ENCODE data around the gene CDC42BPB.

CDC42BPB gene

DNA sequence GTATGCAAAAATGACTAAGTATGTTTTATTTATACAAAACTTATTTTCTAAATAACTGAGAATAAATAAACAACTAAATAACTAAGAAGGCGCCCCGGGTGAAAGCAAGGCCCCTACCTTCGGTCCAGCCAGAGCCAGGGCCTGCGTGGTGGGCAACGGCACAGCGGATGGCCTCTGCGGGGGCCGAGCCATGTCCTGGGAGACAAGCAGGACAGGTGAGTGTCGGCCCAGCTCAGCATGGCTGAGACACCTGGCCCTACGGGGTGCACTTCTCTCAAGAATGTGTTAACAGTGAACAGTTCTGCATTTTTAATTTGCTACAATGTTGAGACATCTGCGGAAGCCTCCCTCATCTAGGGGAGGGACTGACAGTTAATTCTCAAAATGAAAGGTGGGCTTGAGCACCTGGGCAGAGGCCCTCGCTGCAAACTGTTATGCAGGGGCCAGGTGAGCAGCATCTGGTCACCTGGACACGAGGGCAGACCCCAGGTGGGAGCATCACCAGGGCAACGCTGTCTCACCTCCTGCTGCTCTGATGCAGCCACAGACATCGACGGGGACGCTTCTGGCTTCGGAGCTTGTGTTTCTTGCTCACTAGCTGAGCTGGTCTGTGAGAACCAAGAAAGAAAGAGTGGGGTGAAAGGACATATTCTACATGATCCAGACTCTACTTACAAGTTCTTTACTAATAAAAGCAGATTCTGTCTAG lies 103.1 kb downstream of the CDC42BPB start:
- H3K27ac ChIP-seq (ENCODE audit: low read length), result no peak overlapping the region
- DNase-seq (no peak), ATAC-seq (ENCODE audit: insufficient read depth, low read depth) (no peak)
- no peaks in the 10 kb centered on the region for H4K20me1 ChIP-seq (ENCODE audit: insufficient read depth, low read length)
- H3K4me1 ChIP-seq (ENCODE audit: insufficient read depth, low read length), result peaks cover 1% of the 10 kb centered on the region
- TF ChIP-seq, protein P1, sequence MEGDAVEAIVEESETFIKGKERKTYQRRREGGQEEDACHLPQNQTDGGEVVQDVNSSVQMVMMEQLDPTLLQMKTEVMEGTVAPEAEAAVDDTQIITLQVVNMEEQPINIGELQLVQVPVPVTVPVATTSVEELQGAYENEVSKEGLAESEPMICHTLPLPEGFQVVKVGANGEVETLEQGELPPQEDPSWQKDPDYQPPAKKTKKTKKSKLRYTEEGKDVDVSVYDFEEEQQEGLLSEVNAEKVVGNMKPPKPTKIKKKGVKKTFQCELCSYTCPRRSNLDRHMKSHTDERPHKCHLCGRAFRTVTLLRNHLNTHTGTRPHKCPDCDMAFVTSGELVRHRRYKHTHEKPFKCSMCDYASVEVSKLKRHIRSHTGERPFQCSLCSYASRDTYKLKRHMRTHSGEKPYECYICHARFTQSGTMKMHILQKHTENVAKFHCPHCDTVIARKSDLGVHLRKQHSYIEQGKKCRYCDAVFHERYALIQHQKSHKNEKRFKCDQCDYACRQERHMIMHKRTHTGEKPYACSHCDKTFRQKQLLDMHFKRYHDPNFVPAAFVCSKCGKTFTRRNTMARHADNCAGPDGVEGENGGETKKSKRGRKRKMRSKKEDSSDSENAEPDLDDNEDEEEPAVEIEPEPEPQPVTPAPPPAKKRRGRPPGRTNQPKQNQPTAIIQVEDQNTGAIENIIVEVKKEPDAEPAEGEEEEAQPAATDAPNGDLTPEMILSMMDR (IDR thresholded peaks at IDR 0.05; ENCODE audit: borderline replicate concordance, extremely low read depth, low read length, poor library complexity, severe bottlenecking), result no peak
- TF ChIP-seq EZH2 (IDR thresholded peaks at IDR 0.05; ENCODE audit: borderline replicate concordance, low read depth, low read length, severe bottlenecking), result no peak
- H3K36me3 ChIP-seq (ENCODE audit: insufficient read depth, low read length), result no peaks in the 10 kb centered on the region
- no peak overlapping the region for H3K4me2 ChIP-seq (ENCODE audit: insufficient read depth, low read length)
- H3K4me3 ChIP-seq (ENCODE audit: low read depth in 1 of 2, low read length in 2 of 2), result no peak overlapping the region
- no peak overlapping the region for H3K9ac ChIP-seq (ENCODE audit: low read depth, low read length)
- H2AFZ ChIP-seq (ENCODE audit: low read depth, low read length), result no peak overlapping the region
- peaks cover 2% of the 10 kb centered on the region for H3K27me3 ChIP-seq (ENCODE audit: insufficient read depth, low read length, poor library complexity)
- no peaks in the 10 kb centered on the region for H3K79me2 ChIP-seq (ENCODE audit: insufficient read depth, low read length)
- H3K9me3 ChIP-seq (ENCODE audit: insufficient read depth, low read length, severe bottlenecking), result no peaks in the 10 kb centered on the region

DNA sequence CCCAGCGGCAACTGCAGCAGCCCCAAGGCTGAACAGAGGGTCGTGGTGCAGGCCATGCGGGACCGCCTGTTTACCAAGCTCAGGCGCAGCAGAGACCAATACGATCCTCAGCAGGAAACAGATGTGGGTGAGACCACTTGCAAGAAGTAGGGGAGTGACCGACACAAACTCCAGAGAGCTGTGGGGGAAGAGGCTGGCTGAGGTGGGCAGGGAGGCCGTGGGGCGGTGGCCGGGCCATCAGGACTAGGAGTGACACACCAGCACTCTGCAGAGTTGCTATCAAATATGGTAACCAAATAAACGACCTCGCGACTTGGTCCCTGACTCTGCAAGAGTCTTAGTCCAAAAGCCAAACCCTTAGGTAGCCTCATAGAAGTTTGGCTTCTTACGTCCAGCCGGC lies 104.2 kb downstream of the CDC42BPB start:
- Histone ChIP-seq H3K9ac (ENCODE audit: low read depth, low read length) (no peak overlapping the region), H4K20me1 (ENCODE audit: insufficient read depth, low read length) (no peaks in the 10 kb centered on the region), H3K4me1 (ENCODE audit: insufficient read depth, low read length) (peaks cover 8% of the 10 kb centered on the region), H3K27ac (ENCODE audit: low read length) (no peak overlapping the region), H3K79me2 (ENCODE audit: insufficient read depth, low read length) (no peaks in the 10 kb centered on the region), H3K4me3 (ENCODE audit: low read depth in 1 of 2, low read length in 2 of 2) (no peak overlapping the region), H3K9me3 (ENCODE audit: insufficient read depth, low read length, severe bottlenecking) (no peaks in the 10 kb centered on the region), H3K4me2 (ENCODE audit: insufficient read depth, low read length) (no peak overlapping the region), H3K36me3 (ENCODE audit: insufficient read depth, low read length) (no peaks in the 10 kb centered on the region), H3K27me3 (ENCODE audit: insufficient read depth, low read length, poor library complexity) (peaks cover 2% of the 10 kb centered on the region), H2AFZ (ENCODE audit: low read depth, low read length) (no peak overlapping the region)
- ATAC-seq (ENCODE audit: insufficient read depth, low read depth), result no peak
- TF ChIP-seq, protein P1 (IDR thresholded peaks at IDR 0.05; ENCODE audit: borderline replicate concordance, extremely low read depth, low read length, poor library complexity, severe bottlenecking), result no peak
- TF ChIP-seq EZH2 (IDR thresholded peaks at IDR 0.05; ENCODE audit: borderline replicate concordance, low read depth, low read length, severe bottlenecking), result no peak
- DNase-seq, result no peak

DNA sequence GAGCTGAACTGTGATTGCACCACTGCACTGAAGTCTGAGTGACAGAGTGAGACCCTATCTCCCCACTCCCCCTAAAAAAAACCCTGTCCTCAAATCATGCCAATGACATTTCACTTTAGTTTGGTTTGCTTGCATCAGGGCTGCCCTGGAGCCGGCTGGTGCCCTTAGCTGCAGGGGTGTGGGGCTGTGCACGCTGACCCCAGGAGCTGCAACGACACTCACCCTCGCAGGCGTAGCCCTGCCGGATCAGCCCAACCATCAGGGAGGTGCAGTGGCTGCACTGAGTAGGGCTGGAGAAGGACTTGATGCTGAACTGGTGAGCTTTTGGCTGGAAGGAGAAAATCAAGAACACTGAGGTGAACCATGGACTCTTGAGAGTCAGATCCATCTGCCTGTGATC lies 105.1 kb downstream of the CDC42BPB start:
- peaks cover 2% of the 10 kb centered on the region for H3K27me3 ChIP-seq (ENCODE audit: insufficient read depth, low read length, poor library complexity)
- no peaks in the 10 kb centered on the region for H3K36me3 ChIP-seq (ENCODE audit: insufficient read depth, low read length)
- no peak overlapping the region for H3K27ac ChIP-seq (ENCODE audit: low read length)
- no peaks in the 10 kb centered on the region for H3K9me3 ChIP-seq (ENCODE audit: insufficient read depth, low read length, severe bottlenecking)
- no peak overlapping the region for H2AFZ ChIP-seq (ENCODE audit: low read depth, low read length)
- H3K4me1 ChIP-seq (ENCODE audit: insufficient read depth, low read length), result peaks cover 8% of the 10 kb centered on the region
- TF ChIP-seq, protein P1 (IDR thresholded peaks at IDR 0.05; ENCODE audit: borderline replicate concordance, extremely low read depth, low read length, poor library complexity, severe bottlenecking), result no peak
- no peak for TF ChIP-seq EZH2 (IDR thresholded peaks at IDR 0.05; ENCODE audit: borderline replicate concordance, low read depth, low read length, severe bottlenecking)
- H4K20me1 ChIP-seq (ENCODE audit: insufficient read depth, low read length), result no peaks in the 10 kb centered on the region
- H3K4me3 ChIP-seq (ENCODE audit: low read depth in 1 of 2, low read length in 2 of 2), result no peak overlapping the region
- H3K4me2 ChIP-seq (ENCODE audit: insufficient read depth, low read length), result no peak overlapping the region
- DNase-seq, result no peak
- no peak overlapping the region for H3K9ac ChIP-seq (ENCODE audit: low read depth, low read length)
- no peak for ATAC-seq (ENCODE audit: insufficient read depth, low read depth)
- no peaks in the 10 kb centered on the region for H3K79me2 ChIP-seq (ENCODE audit: insufficient read depth, low read length)

All from DND-41 (cell line).